Astrocyte (in vitro differentiated cells and primary cell): ENCODE results near the gene CRELD1. TPM values are rescaled to one million over a fixed set of nuclear protein-coding genes. Genes with fewer than 3 reads are reported as not detected.
A peak's percentile ranks its signal among the peaks of the same experiment; 100 is the strongest.

ENCODE experiments used
- DNase-seq: peaks from one replicate; pipeline ENCODE4 v3.0.0-alpha.2; 2010; ENCODE audit warnings: low read depth
- FAIRE-seq: peaks from 2 replicates; lab custom pipeline; 2011; peaks lifted over from hg19 to GRCh38; lab: Jason Lieb, UNC
- H2AFZ ChIP-seq: 2 replicates; pipeline ENCODE4 v1.6.0; 2012; ENCODE audit warnings: low read depth, low read length, inconsistent platforms
- H3K27ac ChIP-seq: 2 replicates; pipeline ENCODE4 v1.5.1; 2011; ENCODE audit warnings: low read depth, low read length, inconsistent platforms
- H3K27me3 ChIP-seq: 2 replicates; pipeline ENCODE4 v1.6.0; 2011; ENCODE audit warnings: low read length, inconsistent platforms; ENCODE audit not compliant: insufficient read depth
- H3K36me3 ChIP-seq: 2 replicates; pipeline ENCODE4 v1.5.1; 2011; ENCODE audit warnings: low read length, inconsistent platforms; ENCODE audit not compliant: insufficient read depth
- H3K4me1 ChIP-seq: 2 replicates; pipeline ENCODE4 v1.5.1; 2011; ENCODE audit warnings: low read length, inconsistent platforms; ENCODE audit not compliant: insufficient read depth
- H3K4me2 ChIP-seq: 2 replicates; pipeline ENCODE4 v1.6.0; 2012; ENCODE audit warnings: low read length, inconsistent platforms
- H3K4me3 ChIP-seq: 2 replicates; pipeline ENCODE4 v1.5.1; 2011; ENCODE audit warnings: low read depth, mild to moderate bottlenecking, low read length, inconsistent platforms; ENCODE audit not compliant: insufficient read depth
- H3K79me2 ChIP-seq: 2 replicates; pipeline ENCODE4 v1.6.0; 2012; ENCODE audit warnings: mild to moderate bottlenecking, low read length, inconsistent platforms; ENCODE audit not compliant: insufficient read depth
- H3K9ac ChIP-seq: 2 replicates; pipeline ENCODE4 v1.6.0; 2012; ENCODE audit warnings: mild to moderate bottlenecking, low read length, inconsistent platforms
- H3K9me3 ChIP-seq: 2 replicates; pipeline ENCODE4 v1.5.1; 2012; ENCODE audit warnings: low read depth, mild to moderate bottlenecking, low read length, inconsistent platforms; ENCODE audit not compliant: insufficient read depth
- H4K20me1 ChIP-seq: 2 replicates; pipeline ENCODE4 v1.6.0; 2012; ENCODE audit warnings: low read length, inconsistent platforms; ENCODE audit not compliant: insufficient read depth
- H3K27ac Mint-ChIP-seq: one replicate; pipeline ENCODE4 v1.8.0; 2021; ENCODE audit warnings: mild to moderate bottlenecking, mixed read lengths; ENCODE audit not compliant: unreplicated experiment
- H3K27me3 Mint-ChIP-seq: one replicate; pipeline ENCODE4 v1.8.0; 2021; ENCODE audit warnings: low read depth, mixed read lengths; ENCODE audit not compliant: unreplicated experiment
- H3K36me3 Mint-ChIP-seq: one replicate; pipeline ENCODE4 v1.8.0; 2021; ENCODE audit warnings: low read depth, mixed read lengths; ENCODE audit not compliant: unreplicated experiment
- H3K4me1 Mint-ChIP-seq: one replicate; pipeline ENCODE4 v1.8.0; 2021; ENCODE audit warnings: low read depth, mixed read lengths; ENCODE audit not compliant: unreplicated experiment
- H3K4me3 Mint-ChIP-seq: one replicate; pipeline ENCODE4 v1.8.0; 2021; ENCODE audit warnings: mild to moderate bottlenecking, moderate library complexity, mixed read lengths; ENCODE audit not compliant: unreplicated experiment
- H3K9me3 Mint-ChIP-seq: one replicate; pipeline ENCODE4 v1.8.0; 2021; ENCODE audit warnings: mild to moderate bottlenecking, mixed read lengths; ENCODE audit not compliant: unreplicated experiment
- EZH2 ChIP-seq: IDR thresholded peaks from 2 replicates; pipeline ENCODE4 v1.6.1; 2012; ENCODE audit warnings: mild to moderate bottlenecking, low read length, inconsistent platforms; ENCODE audit not compliant: insufficient read depth
- total RNA-seq: library from RNA; stranded (reverse); gene quantifications from 2 replicates; pipeline ENCODE4 v1.2.1, GENCODE V29; 2021
- TF ChIP-seq, protein P1 (sequence below): IDR thresholded peaks from 2 replicates; pipeline ENCODE4 v1.5.1; 2011; ENCODE audit warnings: low read depth, mild to moderate bottlenecking, inconsistent platforms, low read length, moderate library complexity; ENCODE audit not compliant: insufficient read depth

The CRELD1 gene
- total RNA-seq, 1 donor from 2014 or later: 18.8 TPM

DNA sequence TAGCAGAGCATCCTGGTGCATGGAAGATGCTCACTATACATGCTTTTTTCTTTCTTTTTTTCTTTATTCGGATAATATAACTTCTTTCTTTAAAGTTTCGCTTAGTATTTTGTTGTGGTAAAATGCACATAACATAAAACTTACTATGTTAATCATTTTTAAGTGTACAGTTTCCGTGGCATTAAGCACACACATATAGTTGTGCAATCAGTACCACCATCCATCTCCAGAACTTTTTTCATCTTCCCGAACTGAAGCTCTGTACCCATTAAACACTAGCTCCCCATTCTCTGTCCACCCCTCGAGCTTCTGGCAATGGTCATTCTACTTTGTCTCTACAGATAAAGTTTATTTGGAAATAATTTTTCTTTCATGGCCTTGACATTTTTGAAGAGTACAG is 44.2 kb upstream of the CRELD1 start:
- TF ChIP-seq, protein P1, sequence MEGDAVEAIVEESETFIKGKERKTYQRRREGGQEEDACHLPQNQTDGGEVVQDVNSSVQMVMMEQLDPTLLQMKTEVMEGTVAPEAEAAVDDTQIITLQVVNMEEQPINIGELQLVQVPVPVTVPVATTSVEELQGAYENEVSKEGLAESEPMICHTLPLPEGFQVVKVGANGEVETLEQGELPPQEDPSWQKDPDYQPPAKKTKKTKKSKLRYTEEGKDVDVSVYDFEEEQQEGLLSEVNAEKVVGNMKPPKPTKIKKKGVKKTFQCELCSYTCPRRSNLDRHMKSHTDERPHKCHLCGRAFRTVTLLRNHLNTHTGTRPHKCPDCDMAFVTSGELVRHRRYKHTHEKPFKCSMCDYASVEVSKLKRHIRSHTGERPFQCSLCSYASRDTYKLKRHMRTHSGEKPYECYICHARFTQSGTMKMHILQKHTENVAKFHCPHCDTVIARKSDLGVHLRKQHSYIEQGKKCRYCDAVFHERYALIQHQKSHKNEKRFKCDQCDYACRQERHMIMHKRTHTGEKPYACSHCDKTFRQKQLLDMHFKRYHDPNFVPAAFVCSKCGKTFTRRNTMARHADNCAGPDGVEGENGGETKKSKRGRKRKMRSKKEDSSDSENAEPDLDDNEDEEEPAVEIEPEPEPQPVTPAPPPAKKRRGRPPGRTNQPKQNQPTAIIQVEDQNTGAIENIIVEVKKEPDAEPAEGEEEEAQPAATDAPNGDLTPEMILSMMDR: no peak
- no peak for TF ChIP-seq EZH2
- Histone ChIP-seq H3K79me2 (peaks cover 26% of the 10 kb centered on the region), H2AFZ (no peak overlapping the region), H3K4me2 (no peak overlapping the region), H3K27ac (no peak overlapping the region), H3K36me3 (peaks cover 9% of the 10 kb centered on the region), H3K9ac (no peak overlapping the region), H3K4me3 (no peak overlapping the region), H3K9me3 (no peaks in the 10 kb centered on the region), H4K20me1 (peaks cover 18% of the 10 kb centered on the region), H3K27me3 (no peaks in the 10 kb centered on the region), H3K4me1 (peaks cover 15% of the 10 kb centered on the region)
- no peak for DNase-seq
- peaks cover 16% of the 10 kb centered on the region for H3K4me1 Mint-ChIP-seq
- H3K27ac Mint-ChIP-seq: no peak overlapping the region
- no peaks in the 10 kb centered on the region for H3K9me3 Mint-ChIP-seq
- H3K36me3 Mint-ChIP-seq: peaks cover 15% of the 10 kb centered on the region
- H3K4me3 Mint-ChIP-seq: no peak overlapping the region
- H3K27me3 Mint-ChIP-seq: no peaks in the 10 kb centered on the region
- no peak for FAIRE-seq

DNA sequence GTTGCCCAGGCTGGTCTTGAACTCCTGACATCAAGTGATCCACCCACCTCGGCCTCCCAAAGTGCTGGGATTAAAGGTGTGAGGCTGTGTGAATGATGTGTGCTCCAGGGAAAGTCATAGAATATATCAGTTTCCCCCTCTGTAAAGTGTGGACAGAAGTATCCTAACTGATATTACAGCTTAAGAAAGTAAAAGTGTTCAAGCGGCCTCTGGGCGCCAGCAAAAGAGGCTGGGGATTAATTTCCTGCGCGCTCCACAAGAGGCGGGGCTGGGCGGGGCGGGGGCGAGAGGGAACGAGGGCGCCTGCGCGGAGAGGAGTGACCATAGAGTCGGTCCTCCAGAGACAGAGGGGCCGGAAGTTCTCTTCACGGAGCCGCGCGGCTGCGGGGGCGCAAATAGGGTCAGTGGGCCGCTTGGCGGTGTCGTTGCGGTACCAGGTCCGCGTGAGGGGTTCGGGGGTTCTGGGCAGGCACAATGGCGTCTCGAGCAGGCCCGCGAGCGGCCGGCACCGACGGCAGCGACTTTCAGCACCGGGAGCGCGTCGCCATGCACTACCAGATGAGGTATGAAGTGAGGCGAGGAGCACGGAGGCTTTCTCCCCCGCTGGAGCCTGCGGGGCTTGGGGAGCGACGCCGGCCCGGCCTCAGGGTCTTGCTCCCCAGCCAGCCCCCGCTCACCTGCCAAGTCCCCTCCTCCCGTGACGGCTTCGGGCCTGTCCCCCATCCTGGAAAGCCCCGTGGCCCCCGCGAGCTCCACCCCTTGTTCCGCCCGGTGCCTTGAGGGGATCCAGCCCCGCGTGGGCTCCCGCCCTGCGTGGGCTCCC is 43.2 kb upstream of the CRELD1 start, which contains the start of gene JAGN1:
Gene JAGN1, plus strand, starts transcription at position 362 of the 823 bp plus-strand sequence. Its CDS starts 113 bp downstream, at position 475.
- no peaks in the 10 kb centered on the region for H3K27me3 ChIP-seq
- no peaks in the 10 kb centered on the region for H3K9me3 Mint-ChIP-seq

More for the DNA sequence above, 43.2 kb upstream of the CRELD1 start, which contains the start of gene JAGN1:
- H3K4me1 ChIP-seq: peaks cover 9% of the 10 kb centered on the region
- Mint-ChIP-seq H3K36me3 (peaks cover 18% of the 10 kb centered on the region), H3K27me3 (no peaks in the 10 kb centered on the region), H3K27ac (peak within 1 kb of the TSS; percentile 89), H3K4me3 (peak within 1 kb of the TSS; percentile 94), H3K4me1 (peaks cover 18% of the 10 kb centered on the region)
- peak within 1 kb of the TSS; percentile 91 for H3K4me2 ChIP-seq
- DNase-seq (peak; percentile 72), FAIRE-seq (no peak)
- H4K20me1 ChIP-seq: peaks cover 22% of the 10 kb centered on the region
- peak within 1 kb of the TSS; percentile 95 for H2AFZ ChIP-seq
- peak within 1 kb of the TSS; percentile 97 for H3K9ac ChIP-seq
- H3K27ac ChIP-seq: peak within 1 kb of the TSS; percentile 93
- H3K4me3 ChIP-seq: peak within 1 kb of the TSS; percentile 89
- TF ChIP-seq, protein P1: no peak
- no peak for TF ChIP-seq EZH2
- peaks cover 12% of the 10 kb centered on the region for H3K36me3 ChIP-seq
- H3K79me2 ChIP-seq: peaks cover 31% of the 10 kb centered on the region
- no peaks in the 10 kb centered on the region for H3K9me3 ChIP-seq
